NCI-H524 (cell line): ENCODE measurements around the gene BMPR2.

ENCODE experiments used
- DNase-seq, 2 experiments: peaks; one replicate each; lab custom pipeline; 2025; lab: John Stamatoyannopoulos, UW

BMPR2 gene

DNA sequence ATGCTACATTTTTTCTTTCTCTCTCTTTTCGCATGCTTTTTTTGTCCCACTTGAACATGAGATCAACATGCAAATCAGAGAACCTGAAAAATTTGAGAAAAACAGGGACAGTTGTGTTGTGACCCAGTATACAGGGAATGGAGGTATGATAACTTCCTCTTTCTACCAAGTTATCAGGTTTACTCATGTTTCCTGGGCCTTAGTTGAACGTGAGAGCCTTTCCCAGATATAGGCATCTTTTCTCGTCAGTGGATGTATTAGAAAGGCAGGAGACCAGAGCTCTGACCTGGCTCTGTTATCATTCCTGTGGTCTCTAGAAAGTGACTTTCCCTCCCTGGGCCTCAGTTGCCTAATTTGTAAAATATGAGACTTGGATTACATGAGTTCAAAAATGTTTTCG lies 228.6 kb downstream of the BMPR2 start:
- DNase-seq: no peak

GRCh38 chr2:202605174-202605573 lies 229.0 kb downstream of the BMPR2 start:
- no peak for DNase-seq

GRCh38 chr2:202608142-202608852 lies 232.2 kb downstream of the BMPR2 start:
- DNase-seq: no peak

GRCh38 chr2:202609381-202610145 lies 233.4 kb downstream of the BMPR2 start:
- DNase-seq: no peak

DNA sequence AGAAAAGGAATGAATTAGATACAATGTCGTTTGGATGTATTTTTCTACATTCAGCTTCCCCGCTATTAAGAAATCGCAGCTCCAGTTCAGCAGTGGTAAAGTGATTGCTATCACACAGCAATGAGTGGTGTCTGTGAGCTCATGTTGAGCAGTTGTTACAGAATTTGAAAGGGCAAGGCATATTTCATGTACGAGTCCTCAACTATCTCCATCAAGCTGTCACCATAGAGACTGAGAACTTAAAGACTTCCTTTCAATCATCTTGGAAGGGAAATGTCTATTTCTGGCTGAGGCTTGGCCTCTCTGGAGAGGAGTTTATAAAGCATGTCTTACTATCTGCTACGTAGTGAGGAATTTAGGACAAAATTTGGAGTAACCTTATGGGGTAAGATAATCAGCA lies 234.3 kb downstream of the BMPR2 start:
- DNase-seq: no peak

- DNase-seq: no peak
These were observed 236.0 kb downstream of the BMPR2 start for GRCh38 chr2:202612145-202612544.

- DNase-seq: no peak
These were observed 237.4 kb downstream of the BMPR2 start for GRCh38 chr2:202613479-202613878.
